C4-2B (cell line): ENCODE data around the gene ARHGAP22.

Source experiments
- H3K27ac ChIP-seq: fragments of 450-650 bp; 2 replicates; pipeline ENCODE4 v1.5.1; 2017
- ZFX ChIP-seq: fragments of 450-650 bp; IDR thresholded peaks from 2 replicates; pipeline ENCODE4 v1.6.1; 2017
- TF ChIP-seq, protein P1 (sequence below): fragments of 450-650 bp; conservative IDR thresholded peaks from 2 replicates; pipeline ENCODE4 v1.5.1; 2017; ENCODE audit warnings: mild to moderate bottlenecking

The ARHGAP22 gene

DNA sequence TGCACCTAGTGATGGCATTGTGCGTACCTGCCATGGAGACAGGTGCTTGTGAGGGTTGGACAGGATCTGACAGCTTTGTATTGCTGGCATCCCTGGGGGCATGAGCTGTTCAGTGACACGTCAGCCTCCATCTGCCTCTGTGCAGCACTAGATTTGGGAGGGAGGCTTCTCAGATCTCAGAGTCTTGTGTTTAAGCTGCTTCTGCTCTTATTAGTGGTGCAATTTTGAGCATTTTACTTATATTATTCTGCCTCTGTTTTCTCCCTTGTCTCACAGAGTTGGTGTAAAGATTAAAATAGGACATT, 5.1 kb downstream of the ARHGAP22 start:
- TF ChIP-seq ZFX, result no peak
- TF ChIP-seq, protein P1, sequence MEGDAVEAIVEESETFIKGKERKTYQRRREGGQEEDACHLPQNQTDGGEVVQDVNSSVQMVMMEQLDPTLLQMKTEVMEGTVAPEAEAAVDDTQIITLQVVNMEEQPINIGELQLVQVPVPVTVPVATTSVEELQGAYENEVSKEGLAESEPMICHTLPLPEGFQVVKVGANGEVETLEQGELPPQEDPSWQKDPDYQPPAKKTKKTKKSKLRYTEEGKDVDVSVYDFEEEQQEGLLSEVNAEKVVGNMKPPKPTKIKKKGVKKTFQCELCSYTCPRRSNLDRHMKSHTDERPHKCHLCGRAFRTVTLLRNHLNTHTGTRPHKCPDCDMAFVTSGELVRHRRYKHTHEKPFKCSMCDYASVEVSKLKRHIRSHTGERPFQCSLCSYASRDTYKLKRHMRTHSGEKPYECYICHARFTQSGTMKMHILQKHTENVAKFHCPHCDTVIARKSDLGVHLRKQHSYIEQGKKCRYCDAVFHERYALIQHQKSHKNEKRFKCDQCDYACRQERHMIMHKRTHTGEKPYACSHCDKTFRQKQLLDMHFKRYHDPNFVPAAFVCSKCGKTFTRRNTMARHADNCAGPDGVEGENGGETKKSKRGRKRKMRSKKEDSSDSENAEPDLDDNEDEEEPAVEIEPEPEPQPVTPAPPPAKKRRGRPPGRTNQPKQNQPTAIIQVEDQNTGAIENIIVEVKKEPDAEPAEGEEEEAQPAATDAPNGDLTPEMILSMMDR, result no peak
- no peak overlapping the region for H3K27ac ChIP-seq

DNA sequence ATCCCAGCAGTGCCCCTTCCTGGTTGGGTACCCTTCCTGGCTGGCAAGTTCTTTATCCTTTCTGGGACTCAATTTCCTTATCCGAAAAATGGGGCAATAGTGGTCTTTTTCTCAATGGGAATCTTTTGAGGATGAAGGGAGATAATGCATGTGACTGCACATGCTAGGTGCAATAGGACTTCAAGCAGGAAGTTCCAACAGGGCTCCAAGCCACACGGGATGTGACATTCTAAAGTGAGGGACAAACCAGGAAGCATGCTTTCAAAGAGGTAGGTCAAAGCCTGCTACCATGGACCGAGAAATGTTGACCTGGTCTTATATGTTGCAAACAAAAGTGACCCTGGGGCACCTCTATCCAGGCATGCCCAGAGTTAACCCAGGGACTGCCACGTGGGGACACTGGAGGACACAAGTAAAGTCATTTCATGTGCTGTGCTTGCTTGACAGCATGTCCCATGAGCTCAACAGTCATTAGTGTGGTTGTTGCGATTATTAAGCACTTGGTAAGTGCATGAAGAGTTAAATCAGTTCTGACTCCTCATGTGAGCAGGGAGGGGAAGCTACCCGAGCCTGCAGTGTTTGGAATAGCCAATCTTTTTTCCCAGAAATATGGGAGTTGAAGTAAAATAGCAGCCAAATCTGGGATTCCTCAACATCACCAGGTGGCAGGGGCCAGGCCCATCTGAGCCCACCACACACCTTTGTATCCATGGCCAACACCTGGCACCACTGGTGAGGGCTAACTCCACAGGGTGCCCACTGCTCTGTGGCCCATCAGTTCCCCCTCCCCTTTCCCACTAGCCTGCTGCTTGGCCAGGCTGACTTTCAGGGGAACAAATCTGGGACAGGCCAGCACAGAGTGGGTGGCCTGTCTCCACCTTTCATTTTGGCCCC, 5.7 kb downstream of the ARHGAP22 start:
- no peak overlapping the region for H3K27ac ChIP-seq
- TF ChIP-seq, protein P1, result no peak
- TF ChIP-seq ZFX, result no peak

DNA sequence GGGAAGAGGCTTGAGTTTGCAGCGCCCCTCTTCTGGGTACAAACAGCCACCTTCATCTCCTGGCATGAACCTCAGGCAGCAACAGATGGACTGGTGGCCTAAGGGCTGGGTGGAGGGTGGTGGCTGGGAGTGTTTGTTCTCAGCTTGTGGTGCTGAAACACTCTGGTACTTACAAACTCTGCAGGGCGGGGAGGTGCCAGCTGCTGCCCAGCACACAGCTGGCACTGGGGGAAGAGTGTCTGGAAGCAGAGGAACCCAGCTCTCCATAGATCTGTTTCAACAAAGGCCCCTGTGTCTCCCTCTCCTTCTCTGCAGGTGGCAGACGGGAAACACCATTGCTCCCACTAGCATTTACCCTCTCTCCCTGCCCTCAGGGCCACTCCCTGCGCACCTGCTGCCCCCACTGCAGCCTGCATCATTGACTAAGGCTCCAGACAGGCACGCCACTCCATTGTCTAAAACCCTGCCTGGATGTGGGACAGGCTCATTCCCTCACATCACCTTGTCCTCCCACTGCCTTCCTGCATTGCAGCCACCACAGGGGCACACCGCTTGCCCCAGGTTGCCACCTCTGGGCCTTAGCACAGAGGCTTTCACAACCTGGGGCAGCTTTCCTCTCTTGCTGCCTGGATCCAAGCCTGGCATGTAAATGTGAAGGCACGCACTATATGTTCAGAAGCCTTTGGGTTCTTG, 6.5 kb downstream of the ARHGAP22 start:
- no peak for TF ChIP-seq ZFX
- TF ChIP-seq, protein P1, result no peak

DNA sequence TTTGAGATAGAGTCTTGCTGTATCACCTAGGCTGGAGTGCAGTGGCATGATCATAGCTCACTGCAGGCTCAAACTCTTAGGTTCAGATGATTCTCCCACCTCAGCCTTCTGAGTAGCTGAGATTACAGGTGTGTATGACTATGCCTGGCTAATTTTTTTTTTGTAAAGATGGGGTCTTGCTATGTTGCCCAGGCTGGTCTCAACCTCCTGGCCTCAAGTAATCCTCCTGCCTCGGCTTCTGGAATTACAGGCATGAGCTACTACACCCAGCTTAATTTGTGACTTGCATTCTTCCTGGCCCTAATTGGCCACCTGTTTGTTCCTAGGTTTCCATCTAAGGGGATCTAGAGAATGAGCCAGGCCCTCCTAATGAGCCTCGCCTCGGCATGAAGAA, 9.3 kb downstream of the ARHGAP22 start:
- no peak for TF ChIP-seq ZFX
- TF ChIP-seq, protein P1, result no peak
- H3K27ac ChIP-seq, result no peak overlapping the region

More for the DNA sequence above, 6.5 kb downstream of the ARHGAP22 start:
- no peak overlapping the region for H3K27ac ChIP-seq

DNA sequence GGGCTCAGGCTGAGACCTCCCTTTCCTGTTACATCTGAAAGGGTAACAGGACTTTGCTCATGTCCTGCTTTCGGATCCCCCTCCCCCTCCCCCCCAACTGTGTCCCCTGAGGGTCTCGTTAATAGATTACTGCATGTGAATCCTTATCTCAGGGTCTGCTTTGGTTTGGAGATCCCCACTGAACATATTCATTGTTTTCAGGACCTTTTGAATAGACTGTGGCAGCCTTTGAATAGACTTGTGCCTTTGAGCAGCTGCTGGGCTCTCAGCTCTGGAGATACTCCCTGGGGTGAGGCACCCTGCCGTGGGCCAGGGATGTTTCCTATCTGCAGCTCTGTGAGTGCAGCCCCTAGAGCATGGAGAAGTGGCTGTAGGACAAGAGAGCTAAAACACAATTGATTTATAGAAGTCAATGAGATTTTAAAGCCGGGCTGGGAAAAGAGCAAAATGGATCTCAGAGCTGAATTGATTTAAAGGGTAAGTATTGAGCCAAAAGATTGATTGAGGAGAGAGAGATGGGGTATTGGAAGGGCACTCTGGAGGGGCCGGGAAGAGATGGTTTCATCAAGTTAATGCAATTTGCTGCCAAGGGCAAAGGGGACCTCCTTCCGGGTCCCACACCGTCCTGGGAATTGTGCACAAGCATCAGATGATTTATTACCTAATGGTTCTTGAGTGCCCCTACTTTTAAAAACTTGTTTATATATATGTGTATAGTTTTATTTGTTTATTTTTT, 9.9 kb downstream of the ARHGAP22 start:
- no peak for TF ChIP-seq ZFX
- TF ChIP-seq, protein P1, result no peak
- H3K27ac ChIP-seq, result no peak overlapping the region

DNA sequence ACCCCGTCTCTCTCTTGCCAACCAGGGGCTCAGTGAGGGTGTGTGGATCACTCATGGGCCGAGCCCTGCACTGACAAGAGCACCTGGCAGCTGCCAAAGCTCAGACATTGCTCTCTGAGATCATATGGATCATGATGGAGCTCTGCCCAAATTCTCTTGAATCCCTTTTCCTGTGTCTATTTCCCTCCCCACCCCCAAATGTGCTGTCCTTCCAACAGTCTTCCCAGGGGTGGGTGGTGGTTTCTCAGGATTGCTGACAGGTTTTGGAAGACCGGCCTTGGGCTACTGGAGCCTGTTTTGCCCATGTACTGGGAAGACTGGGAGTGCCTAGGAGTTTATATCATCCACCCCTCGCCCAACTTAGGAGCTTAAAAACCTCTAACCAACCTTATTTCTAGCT, 10.5 kb downstream of the ARHGAP22 start:
- TF ChIP-seq, protein P1, result no peak
- TF ChIP-seq ZFX, result no peak
- no peak overlapping the region for H3K27ac ChIP-seq

DNA sequence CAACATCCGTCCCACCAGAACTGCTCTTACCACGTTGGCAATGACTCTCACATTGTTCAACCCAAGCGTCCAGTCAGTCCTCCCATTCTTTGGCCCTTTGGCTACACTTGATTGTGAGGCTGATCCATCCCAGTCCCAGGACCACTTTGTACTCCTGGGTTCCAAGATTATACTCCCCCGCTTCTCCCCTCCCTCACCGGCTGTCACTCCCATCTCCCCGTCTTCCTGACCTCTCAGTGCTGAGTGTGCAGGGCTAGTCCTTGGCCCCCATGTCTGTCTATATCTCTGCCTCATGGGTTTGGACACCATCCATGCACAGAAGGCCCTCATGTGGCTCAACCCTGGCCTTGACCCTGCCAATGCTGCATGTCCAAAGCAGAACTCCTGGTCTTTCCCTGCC, 12.5 kb downstream of the ARHGAP22 start:
- TF ChIP-seq ZFX, result no peak
- TF ChIP-seq, protein P1, result no peak

More for the DNA sequence above, 12.5 kb downstream of the ARHGAP22 start:
- no peak overlapping the region for H3K27ac ChIP-seq
